ENCODE measurements around the gene SESN2. TPM values are rescaled to one million over a fixed set of nuclear protein-coding genes. Genes with fewer than 3 reads are reported as not detected.

The SESN2 gene
- total and polyA plus RNA-seq, 10 of the 15 experiments (the other 5 are each of a cell fraction or from before 2014, with no cell fraction given): 1.5 to 40.9 (median 17.8) TPM

GRCh38 chr1:28266920-28267322 is 7.6 kb downstream of the SESN2 start:
- Histone ChIP-seq H3K36me3 (ENCODE audit: control insufficient read depth in 2 of 2, insufficient read depth in 2 of 2, low read length in 1 of 2) (no peaks in the 10 kb centered on the region; a peak in 3 of 4 replicates), H3K27ac (ENCODE audit: control insufficient read depth, insufficient read depth) (no peak overlapping the region), H3K9me3 (replicated peaks; ENCODE audit: control insufficient read depth, insufficient read depth, low read length) (no peaks in the 10 kb centered on the region), H2AFZ (ENCODE audit: control insufficient read depth, low read depth, low read length) (no peak overlapping the region), H3K79me2 (ENCODE audit: control insufficient read depth, insufficient read depth, low read length) (peaks cover 17% of the 10 kb centered on the region), H4K20me1 (ENCODE audit: control insufficient read depth, insufficient read depth) (no peaks in the 10 kb centered on the region), H3K27me3 (replicated peaks in 1 of 2; ENCODE audit: control insufficient read depth in 2 of 2, insufficient read depth in 2 of 2, low read length in 1 of 2) (no peaks in the 10 kb centered on the region), H3K4me1 (ENCODE audit: control insufficient read depth, insufficient read depth, low read length) (no peaks in the 10 kb centered on the region), H3K4me3 (no peak overlapping the region), H3K4me2 (ENCODE audit: control insufficient read depth, insufficient read depth) (no peak overlapping the region), H3K9ac (ENCODE audit: control insufficient read depth, insufficient read depth, low read length) (no peak overlapping the region)
- SMC1A ChIA-PET (ENCODE audit: uncharacterized antibody, unreplicated experiment): interaction anchor here (1.1 to 1.9 kb wide), 3 partner anchors 11 to 88 kb away, joined by 3 to 14 read pairs (median 3); no protein-coding TSS in a partner anchor
- 57% methylated on average over 5 of the region's 5 CpGs for WGBS (ENCODE audit: insufficient coverage, insufficient replicate concordance, low lambda C conversion rate, missing lambda C conversion rate)
- DNase-seq (ENCODE audit: low read depth, low spot score) (no peak), ATAC-seq (no peak), FAIRE-seq (no peak)
- in situ Hi-C loops (cut with MboI): no loop called here
- CTCF ChIA-PET: interaction anchor here (0.5 to 3.0 kb wide), 3 partner anchors 10 to 82 kb away, joined by 3 to 24 read pairs (median 3); no protein-coding TSS in a partner anchor
- intact Hi-C loops (cut with micrococcal nuclease; ENCODE audit: unreplicated experiment): no loop called here
- POLR2A ChIA-PET: interaction anchor here (0.6 to 0.7 kb wide), 2 partner anchors 337 to 842 kb away, joined by 4 read pairs; no protein-coding TSS in a partner anchor
- BruUV-seq (replicated peaks): no TSS peak
- RAD21 ChIA-PET (ENCODE audit: unreplicated experiment): interaction anchor here (1.2 kb wide), 1 partner anchor 17 kb away, joined by 6 read pairs; no protein-coding TSS in a partner anchor
- TF ChIP-seq ATF7 (IDR thresholded peaks at IDR 0.05; ENCODE audit: low read depth) (no peak), RELB (IDR thresholded peaks at IDR 0.05; ENCODE audit: low read depth) (no peak), NR2C1 (IDR thresholded peaks at IDR 0.05) (no peak), EED (IDR thresholded peaks at IDR 0.05; ENCODE audit: low read depth) (no peak), TCF7 (IDR thresholded peaks at IDR 0.05; ENCODE audit: borderline replicate concordance) (no peak), IRF5 (IDR thresholded peaks at IDR 0.05; ENCODE audit: borderline replicate concordance) (no peak), USF1 (IDR thresholded peaks at IDR 0.05; ENCODE audit: borderline replicate concordance, extremely low read length, insufficient read depth, low read depth, low read length) (no peak), IKZF2 (IDR thresholded peaks at IDR 0.05) (no peak), EP300 (IDR thresholded peaks at IDR 0.05; ENCODE audit: borderline replicate concordance in 1 of 2, control insufficient read depth in 1 of 2, low read depth in 2 of 2, low read length in 2 of 2) (no peak), POU2F2 (IDR thresholded peaks at IDR 0.05; ENCODE audit: borderline replicate concordance, low read depth, low read length) (no peak), BHLHE40 (IDR thresholded peaks at IDR 0.05; ENCODE audit: borderline replicate concordance in 1 of 2, low read depth in 2 of 2, low read length in 1 of 2) (no peak), RBBP5 (conservative IDR thresholded peaks at IDR 0.05) (no peak), RAD21 (IDR thresholded peaks at IDR 0.05; ENCODE audit: insufficient read depth, low read depth, low read length) (no peak)

Measured in GM12878 (cell line).